ENCODE data around the gene ATP4B.

Gene ATP4B

GRCh38 chr13:113663934-113664333, 5.9 kb upstream of the ATP4B start:
- Histone ChIP-seq H2BK12ac (ENCODE audit: low read length) (no peak overlapping the region), H3K4me2 (ENCODE audit: low read length) (no peak overlapping the region), H3K4me1 (ENCODE audit: control insufficient read depth in 1 of 2, insufficient read depth in 2 of 2, low read length in 2 of 2) (no peaks in the 10 kb centered on the region), H2BK120ac (ENCODE audit: insufficient read depth, low read length, poor library complexity) (no peak overlapping the region), H3K36me3 (ENCODE audit: control insufficient read depth in 1 of 2, insufficient read depth in 2 of 2, low read length in 2 of 2) (no peaks in the 10 kb centered on the region), H3K79me2 (ENCODE audit: control insufficient read depth, insufficient read depth, low read length, poor library complexity) (no peaks in the 10 kb centered on the region), H3K9ac (ENCODE audit: low read length) (no peak overlapping the region), H4K8ac (ENCODE audit: low read depth, low read length) (no peak overlapping the region), H3K14ac (ENCODE audit: low read length) (no peak overlapping the region), H3K4me3 (ENCODE audit: low read depth, low read length) (no peak overlapping the region), H2AFZ (ENCODE audit: insufficient read depth, low read length, poor library complexity) (no peak overlapping the region), H3K79me1 (ENCODE audit: low read length) (no peaks in the 10 kb centered on the region), H2AK5ac (ENCODE audit: low read length) (no peak overlapping the region), H3K27me3 (ENCODE audit: insufficient read depth, low read length) (no peaks in the 10 kb centered on the region), H3K4ac (ENCODE audit: low read depth, low read length) (no peak overlapping the region), H3K27ac (ENCODE audit: low read depth, low read length) (no peak overlapping the region), H4K12ac (ENCODE audit: low read depth, low read length) (no peak overlapping the region), H3K23ac (ENCODE audit: low read length) (no peak overlapping the region), H2BK5ac (ENCODE audit: low read depth, low read length, poor library complexity) (no peak overlapping the region), H3K18ac (ENCODE audit: low read length) (no peak overlapping the region), H4K91ac (ENCODE audit: low read depth, low read length) (no peak overlapping the region), H3K9me3 (ENCODE audit: insufficient read depth, low read depth, low read length) (peaks cover 3% of the 10 kb centered on the region)
- no peak for DNase-seq
- no CpG with 5 or more reads among the region's 15 CpGs for WGBS (ENCODE audit: extremely low coverage, insufficient coverage, insufficient read length)

GRCh38 chr13:113661509-113661908, 3.5 kb upstream of the ATP4B start:
- Histone ChIP-seq H4K91ac (ENCODE audit: low read depth, low read length) (no peak overlapping the region), H4K12ac (ENCODE audit: low read depth, low read length) (no peak overlapping the region), H2AFZ (ENCODE audit: insufficient read depth, low read length, poor library complexity) (no peak overlapping the region), H3K9ac (ENCODE audit: low read length) (no peak overlapping the region), H3K9me3 (ENCODE audit: insufficient read depth, low read depth, low read length) (peaks cover 3% of the 10 kb centered on the region), H3K18ac (ENCODE audit: low read length) (no peak overlapping the region), H3K4me1 (ENCODE audit: control insufficient read depth in 1 of 2, insufficient read depth in 2 of 2, low read length in 2 of 2) (no peaks in the 10 kb centered on the region), H3K27ac (ENCODE audit: low read depth, low read length) (no peak overlapping the region), H3K36me3 (ENCODE audit: control insufficient read depth in 1 of 2, insufficient read depth in 2 of 2, low read length in 2 of 2) (no peaks in the 10 kb centered on the region), H2BK12ac (ENCODE audit: low read length) (no peak overlapping the region), H2AK5ac (ENCODE audit: low read length) (no peak overlapping the region), H3K27me3 (ENCODE audit: insufficient read depth, low read length) (no peaks in the 10 kb centered on the region), H3K23ac (ENCODE audit: low read length) (no peak overlapping the region), H2BK5ac (ENCODE audit: low read depth, low read length, poor library complexity) (no peak overlapping the region), H2BK120ac (ENCODE audit: insufficient read depth, low read length, poor library complexity) (no peak overlapping the region), H3K4me3 (ENCODE audit: low read depth, low read length) (no peak overlapping the region), H3K14ac (ENCODE audit: low read length) (no peak overlapping the region), H3K4ac (ENCODE audit: low read depth, low read length) (no peak overlapping the region), H3K79me2 (ENCODE audit: control insufficient read depth, insufficient read depth, low read length, poor library complexity) (no peaks in the 10 kb centered on the region), H4K8ac (ENCODE audit: low read depth, low read length) (no peak overlapping the region), H3K4me2 (ENCODE audit: low read length) (no peak overlapping the region), H3K79me1 (ENCODE audit: low read length) (no peaks in the 10 kb centered on the region)
- no peak for DNase-seq
- WGBS (ENCODE audit: extremely low coverage, insufficient coverage, insufficient read length) = no CpG with 5 or more reads among the region's 2 CpGs

- H3K36me3 ChIP-seq (ENCODE audit: control insufficient read depth in 1 of 2, insufficient read depth in 2 of 2, low read length in 2 of 2) = no peaks in the 10 kb centered on the region
- H3K9ac ChIP-seq (ENCODE audit: low read length) = no peak overlapping the region
- H2AK5ac ChIP-seq (ENCODE audit: low read length) = no peak overlapping the region
Observed at GRCh38 chr13:113660066-113660465, 2.1 kb upstream of the ATP4B start.

GRCh38 chr13:113659337-113659736, 1.3 kb upstream of the ATP4B start:
- H3K4me3 ChIP-seq (ENCODE audit: low read depth, low read length) = no peak overlapping the region

More at GRCh38 chr13:113660066-113660465, 2.1 kb upstream of the ATP4B start:
- Histone ChIP-seq H4K91ac (ENCODE audit: low read depth, low read length) (no peak overlapping the region), H4K12ac (ENCODE audit: low read depth, low read length) (no peak overlapping the region), H3K27me3 (ENCODE audit: insufficient read depth, low read length) (no peaks in the 10 kb centered on the region), H3K27ac (ENCODE audit: low read depth, low read length) (no peak overlapping the region), H3K4me2 (ENCODE audit: low read length) (no peak overlapping the region), H3K9me3 (ENCODE audit: insufficient read depth, low read depth, low read length) (no peaks in the 10 kb centered on the region), H3K4me3 (ENCODE audit: low read depth, low read length) (no peak overlapping the region), H2BK12ac (ENCODE audit: low read length) (no peak overlapping the region), H3K4ac (ENCODE audit: low read depth, low read length) (no peak overlapping the region), H3K23ac (ENCODE audit: low read length) (no peak overlapping the region), H3K4me1 (ENCODE audit: control insufficient read depth in 1 of 2, insufficient read depth in 2 of 2, low read length in 2 of 2) (no peaks in the 10 kb centered on the region), H2BK5ac (ENCODE audit: low read depth, low read length, poor library complexity) (no peak overlapping the region), H2AFZ (ENCODE audit: insufficient read depth, low read length, poor library complexity) (no peak overlapping the region), H2BK120ac (ENCODE audit: insufficient read depth, low read length, poor library complexity) (no peak overlapping the region), H3K14ac (ENCODE audit: low read length) (no peak overlapping the region), H3K79me2 (ENCODE audit: control insufficient read depth, insufficient read depth, low read length, poor library complexity) (no peaks in the 10 kb centered on the region), H3K18ac (ENCODE audit: low read length) (no peak overlapping the region), H3K79me1 (ENCODE audit: low read length) (no peaks in the 10 kb centered on the region), H4K8ac (ENCODE audit: low read depth, low read length) (no peak overlapping the region)
- DNase-seq = no peak
- WGBS (ENCODE audit: extremely low coverage, insufficient coverage, insufficient read length) = no CpG with 5 or more reads among the region's 3 CpGs

More at GRCh38 chr13:113659337-113659736, 1.3 kb upstream of the ATP4B start:
- no peak overlapping the region for H2BK120ac ChIP-seq (ENCODE audit: insufficient read depth, low read length, poor library complexity)
- H3K23ac ChIP-seq (ENCODE audit: low read length) = no peak overlapping the region
- H4K12ac ChIP-seq (ENCODE audit: low read depth, low read length) = no peak overlapping the region
- no peak overlapping the region for H4K8ac ChIP-seq (ENCODE audit: low read depth, low read length)
- no peak overlapping the region for H2AK5ac ChIP-seq (ENCODE audit: low read length)
- H3K9me3 ChIP-seq (ENCODE audit: insufficient read depth, low read depth, low read length) = no peaks in the 10 kb centered on the region
- no peaks in the 10 kb centered on the region for H3K36me3 ChIP-seq (ENCODE audit: control insufficient read depth in 1 of 2, insufficient read depth in 2 of 2, low read length in 2 of 2)
- no peak overlapping the region for H3K27ac ChIP-seq (ENCODE audit: low read depth, low read length)
- H3K4me2 ChIP-seq (ENCODE audit: low read length) = no peak overlapping the region
- H3K27me3 ChIP-seq (ENCODE audit: insufficient read depth, low read length) = no peaks in the 10 kb centered on the region
- no peak overlapping the region for H2AFZ ChIP-seq (ENCODE audit: insufficient read depth, low read length, poor library complexity)
- no peak for DNase-seq
- no peak overlapping the region for H3K4ac ChIP-seq (ENCODE audit: low read depth, low read length)
- H2BK12ac ChIP-seq (ENCODE audit: low read length) = no peak overlapping the region
- H3K9ac ChIP-seq (ENCODE audit: low read length) = no peak overlapping the region
- no peaks in the 10 kb centered on the region for H3K79me1 ChIP-seq (ENCODE audit: low read length)
- no peak overlapping the region for H4K91ac ChIP-seq (ENCODE audit: low read depth, low read length)
- WGBS (ENCODE audit: extremely low coverage, insufficient coverage, insufficient read length) = no CpG with 5 or more reads among the region's 8 CpGs
- no peaks in the 10 kb centered on the region for H3K4me1 ChIP-seq (ENCODE audit: control insufficient read depth in 1 of 2, insufficient read depth in 2 of 2, low read length in 2 of 2)
- no peak overlapping the region for H3K14ac ChIP-seq (ENCODE audit: low read length)
- H3K18ac ChIP-seq (ENCODE audit: low read length) = no peak overlapping the region
- H3K79me2 ChIP-seq (ENCODE audit: control insufficient read depth, insufficient read depth, low read length, poor library complexity) = no peaks in the 10 kb centered on the region
- no peak overlapping the region for H2BK5ac ChIP-seq (ENCODE audit: low read depth, low read length, poor library complexity)
